Subcutaneous abdominal adipose tissue (tissue), 5 donors: ENCODE data around the gene EYS.

ENCODE experiments used
- H3K27ac ChIP-seq: one replicate; pipeline ENCODE4 v1.7.0; 2013; ENCODE audit warnings: low read depth, mild to moderate bottlenecking, inconsistent platforms, low read length, moderate library complexity
- H3K27me3 ChIP-seq, 5 donors: one replicate each; pipeline ENCODE4 v1.7.0; 2013; ENCODE audit warnings: low read length in 5 of 5, inconsistent platforms in 1 of 5; ENCODE audit not compliant: control insufficient read depth in 5 of 5, insufficient read depth in 4 of 5
- H3K36me3 ChIP-seq, 5 donors: one replicate each; pipeline ENCODE4 v1.7.0; 2013; ENCODE audit warnings: low read length in 5 of 5; ENCODE audit not compliant: control insufficient read depth in 5 of 5, insufficient read depth in 5 of 5
- H3K4me1 ChIP-seq, 5 donors: one replicate each; pipeline ENCODE4 v1.7.0; 2013; ENCODE audit warnings: low read length in 5 of 5, mild to moderate bottlenecking in 3 of 5, moderate library complexity in 1 of 5; ENCODE audit not compliant: control insufficient read depth in 5 of 5, insufficient read depth in 5 of 5
- H3K4me3 ChIP-seq, 5 donors: one replicate each; pipeline ENCODE4 v1.7.0; 2013; ENCODE audit warnings: low read length in 5 of 5, low read depth in 1 of 5
- H3K9ac ChIP-seq, 5 donors: one replicate each; pipeline ENCODE4 v1.7.0; 2013; ENCODE audit warnings: low read length in 5 of 5, mild to moderate bottlenecking in 4 of 5, moderate library complexity in 3 of 5
- H3K9me3 ChIP-seq, 5 donors: one replicate each; pipeline ENCODE4 v1.7.0; 2013; ENCODE audit warnings: low read length in 5 of 5; ENCODE audit not compliant: control insufficient read depth in 5 of 5
- donor health status: healthy.
- donor health status: healthy.
- donor health status: healthy.
- donor health status: healthy.
- donor health status: healthy.

EYS gene

DNA sequence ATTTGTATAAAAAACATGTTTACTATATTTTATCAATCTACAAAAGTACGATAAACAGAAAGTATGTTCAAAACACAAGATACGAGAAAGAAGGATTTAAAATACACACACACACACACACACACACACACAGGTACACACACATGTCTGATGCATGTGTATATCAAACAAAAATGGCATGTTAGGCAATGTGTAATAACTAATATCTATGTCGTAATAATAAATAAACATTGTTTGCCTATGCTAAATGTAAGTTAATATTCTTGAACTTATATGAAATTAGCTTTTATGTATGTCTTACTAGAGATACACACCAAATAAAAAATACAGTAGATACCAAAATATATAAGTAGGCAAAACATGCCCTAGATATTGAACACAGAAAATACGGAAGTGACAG lies 894.9 kb downstream of the EYS start:
- H3K27ac ChIP-seq: no peak overlapping the region
- no peaks in the 10 kb centered on the region for H3K4me1 ChIP-seq
- no peak overlapping the region for H3K9ac ChIP-seq
- H3K36me3 ChIP-seq: no peaks in the 10 kb centered on the region
- H3K27me3 ChIP-seq: no peaks in the 10 kb centered on the region
- no peak overlapping the region for H3K4me3 ChIP-seq
- H3K9me3 ChIP-seq: no peaks in the 10 kb centered on the region

DNA sequence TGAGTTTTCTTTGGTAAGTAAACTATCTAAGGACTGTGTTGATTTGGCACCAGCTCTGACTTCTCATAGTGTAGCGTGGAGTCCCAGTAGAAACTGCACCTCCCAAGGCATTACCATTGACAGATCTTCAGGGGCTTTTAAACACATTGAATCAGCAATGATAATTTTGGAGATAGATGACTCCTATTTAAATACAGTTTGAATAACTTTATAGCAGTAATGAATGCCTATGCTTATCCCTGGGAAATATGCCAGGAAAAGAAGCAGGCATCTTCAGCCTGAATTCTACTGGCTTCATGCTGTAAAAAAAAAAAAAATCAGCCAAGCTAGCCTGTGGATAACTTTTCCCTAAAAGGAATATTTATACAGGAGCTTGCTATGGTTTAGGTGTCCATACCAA lies 895.9 kb downstream of the EYS start:
- H3K27ac ChIP-seq: no peak overlapping the region
- H3K9me3 ChIP-seq: no peaks in the 10 kb centered on the region

DNA sequence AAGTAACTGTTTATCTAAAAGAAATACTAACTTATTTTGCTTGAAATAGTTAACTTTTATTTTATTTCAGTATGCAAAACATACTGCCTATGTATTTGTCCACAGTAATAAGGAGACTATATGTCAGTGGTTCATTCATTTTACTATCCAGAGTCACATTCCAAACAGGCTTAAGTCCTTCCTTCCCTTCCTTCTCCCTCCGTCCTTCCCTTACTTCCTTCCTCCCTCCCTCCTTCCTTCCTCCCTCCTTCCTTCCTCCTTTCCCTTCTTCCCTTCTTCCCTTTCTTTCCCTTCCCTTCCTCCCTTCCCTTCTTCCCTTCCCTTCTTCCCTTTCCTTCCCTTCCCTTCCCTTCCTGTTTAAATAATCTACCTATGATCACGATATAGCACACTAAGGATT lies 899.2 kb downstream of the EYS start:
- no peaks in the 10 kb centered on the region for H3K9me3 ChIP-seq
- H3K36me3 ChIP-seq: no peaks in the 10 kb centered on the region
- H3K9ac ChIP-seq: no peak overlapping the region
- H3K27me3 ChIP-seq: no peaks in the 10 kb centered on the region
- no peaks in the 10 kb centered on the region for H3K4me1 ChIP-seq
- H3K4me3 ChIP-seq: no peak overlapping the region
- no peak overlapping the region for H3K27ac ChIP-seq

More for the DNA sequence above, 895.9 kb downstream of the EYS start:
- Histone ChIP-seq H3K4me3 (no peak overlapping the region), H3K36me3 (no peaks in the 10 kb centered on the region), H3K4me1 (no peaks in the 10 kb centered on the region), H3K27me3 (no peaks in the 10 kb centered on the region), H3K9ac (no peak overlapping the region)

DNA sequence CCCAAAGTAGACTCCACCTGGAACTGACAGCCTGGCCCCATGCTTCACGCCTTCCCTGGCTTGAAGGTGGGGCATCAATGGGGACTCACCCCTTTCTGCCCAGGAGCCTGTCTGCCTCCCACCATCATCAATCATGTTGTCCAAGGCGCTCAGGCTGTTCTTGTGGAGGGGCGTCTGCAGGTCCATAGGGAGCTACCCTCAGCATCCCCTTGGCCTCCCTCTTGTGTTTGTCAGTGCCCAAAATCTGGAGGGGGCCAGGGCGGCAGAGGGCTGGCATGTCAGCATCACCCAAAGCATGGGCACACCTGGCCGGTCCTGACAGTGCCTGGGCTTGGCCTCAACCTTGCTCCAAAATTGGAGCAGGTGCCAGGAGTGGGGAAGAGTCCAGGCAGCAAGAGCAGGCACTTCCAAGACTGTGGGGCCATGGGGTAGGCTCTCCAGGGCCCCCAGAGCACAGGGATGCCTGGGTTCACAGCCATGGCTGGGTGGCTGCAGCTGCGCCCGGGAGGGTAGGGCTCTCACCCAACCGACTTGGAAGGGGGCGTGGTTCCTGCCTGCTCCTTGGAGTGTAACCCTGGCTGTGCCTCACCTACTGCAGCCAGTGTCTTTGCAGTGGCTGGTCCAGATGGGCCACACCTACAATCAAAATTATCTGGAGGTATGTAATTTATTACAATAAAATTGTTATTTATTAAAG lies 903.4 kb downstream of the EYS start:
- H3K4me3 ChIP-seq: no peak overlapping the region
- H3K4me1 ChIP-seq: no peaks in the 10 kb centered on the region
- H3K9ac ChIP-seq: no peak overlapping the region
- no peaks in the 10 kb centered on the region for H3K27me3 ChIP-seq
- no peak overlapping the region for H3K27ac ChIP-seq
- H3K9me3 ChIP-seq: no peaks in the 10 kb centered on the region
- no peaks in the 10 kb centered on the region for H3K36me3 ChIP-seq

DNA sequence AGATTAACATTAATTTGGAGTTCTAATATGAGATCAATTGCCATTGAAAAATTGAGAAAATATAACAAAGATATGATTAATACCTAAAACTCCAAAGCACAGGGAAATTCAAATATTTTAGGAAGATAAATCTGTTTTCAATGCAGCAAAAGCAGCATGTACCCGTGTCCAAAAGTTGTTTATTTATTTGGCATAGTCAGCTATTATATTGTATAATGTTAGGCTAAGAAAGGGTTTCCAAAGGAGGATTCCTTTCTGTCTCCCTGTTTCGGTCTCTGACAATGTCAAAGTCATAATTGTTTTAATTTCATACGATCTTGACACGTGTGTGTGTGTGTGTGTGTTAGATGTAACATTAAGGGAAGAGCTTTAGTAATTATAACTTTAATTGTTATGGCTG lies 914.5 kb downstream of the EYS start:
- Histone ChIP-seq H3K9ac (no peak overlapping the region), H3K36me3 (no peaks in the 10 kb centered on the region), H3K9me3 (no peaks in the 10 kb centered on the region)

DNA sequence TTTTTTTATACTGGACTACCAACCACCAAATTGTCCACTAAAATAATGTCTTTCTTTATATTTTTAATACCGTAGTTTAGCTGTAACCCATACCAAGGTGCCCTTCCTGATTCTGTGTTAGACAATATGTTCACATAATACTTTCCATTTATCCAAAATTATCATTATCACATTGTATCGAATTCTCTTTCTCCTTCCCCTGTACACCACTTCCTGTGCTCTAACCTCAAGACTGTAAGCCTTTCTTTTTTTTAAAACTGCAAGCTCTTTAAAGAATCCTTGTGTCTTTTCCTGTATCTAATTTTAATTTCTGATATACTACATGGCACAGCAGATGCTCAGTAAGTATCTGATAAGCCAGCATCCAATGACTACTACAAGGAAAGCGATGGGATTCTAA lies 917.5 kb downstream of the EYS start:
- H3K36me3 ChIP-seq: no peaks in the 10 kb centered on the region
- H3K27me3 ChIP-seq: no peaks in the 10 kb centered on the region
- no peak overlapping the region for H3K4me3 ChIP-seq
- H3K9me3 ChIP-seq: no peaks in the 10 kb centered on the region
- H3K27ac ChIP-seq: no peak overlapping the region
- H3K4me1 ChIP-seq: peaks cover 0 to 10% (median 0%) of the 10 kb centered on the region in 5 donors
- no peak overlapping the region for H3K9ac ChIP-seq

More for the DNA sequence above, 914.5 kb downstream of the EYS start:
- H3K27me3 ChIP-seq: no peaks in the 10 kb centered on the region
- H3K4me1 ChIP-seq: no peaks in the 10 kb centered on the region
- no peak overlapping the region for H3K4me3 ChIP-seq
- no peak overlapping the region for H3K27ac ChIP-seq

DNA sequence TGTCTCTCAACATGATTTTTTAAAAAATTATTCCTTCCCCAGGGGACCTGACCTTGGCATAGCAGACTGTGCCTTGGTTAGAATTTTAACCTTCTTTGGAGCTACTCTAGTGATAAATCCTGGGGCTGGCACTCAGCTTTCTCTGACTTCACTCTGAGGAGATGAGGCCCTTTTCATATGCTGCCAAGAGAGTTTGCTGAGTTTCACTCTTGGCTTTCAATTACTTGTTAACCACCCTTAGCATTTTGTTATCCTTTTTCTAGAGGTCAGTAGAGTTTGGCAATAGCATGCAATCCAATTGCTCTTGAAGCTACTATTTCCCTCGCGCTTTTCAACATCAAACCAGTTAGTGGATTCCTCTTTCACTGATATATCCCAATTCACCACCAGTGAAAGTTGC lies 920.3 kb downstream of the EYS start:
- no peaks in the 10 kb centered on the region for H3K27me3 ChIP-seq
- peaks cover 0 to 10% (median 0%) of the 10 kb centered on the region in 5 donors for H3K4me1 ChIP-seq
- no peak overlapping the region for H3K27ac ChIP-seq
- no peak overlapping the region for H3K4me3 ChIP-seq
- no peak overlapping the region for H3K9ac ChIP-seq
- H3K36me3 ChIP-seq: no peaks in the 10 kb centered on the region
- no peaks in the 10 kb centered on the region for H3K9me3 ChIP-seq

DNA sequence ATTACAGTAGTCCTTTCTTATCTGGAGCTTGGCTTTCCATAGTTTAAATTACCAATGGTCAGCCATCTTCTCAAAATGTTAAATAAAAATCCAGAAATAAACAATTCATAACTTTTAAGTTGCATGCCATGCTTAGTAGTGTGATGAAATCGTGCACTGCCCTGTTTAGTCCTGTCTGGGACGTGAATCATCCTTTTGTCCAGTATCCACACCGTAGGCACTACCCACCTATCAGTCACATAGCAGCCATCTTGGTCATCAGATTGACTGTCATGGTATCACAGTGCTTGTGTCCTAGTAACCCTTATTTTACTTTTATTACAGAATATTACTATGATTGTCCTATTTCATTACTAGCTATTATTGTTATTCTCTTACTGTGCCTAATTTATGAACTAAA lies 924.1 kb downstream of the EYS start:
- Histone ChIP-seq H3K4me1 (peaks cover 0 to 10% (median 0%) of the 10 kb centered on the region in 5 donors), H3K9ac (no peak overlapping the region), H3K9me3 (peaks cover 0 to 9% (median 7%) of the 10 kb centered on the region in 5 donors), H3K36me3 (no peaks in the 10 kb centered on the region), H3K4me3 (no peak overlapping the region), H3K27me3 (no peaks in the 10 kb centered on the region), H3K27ac (no peak overlapping the region)

DNA sequence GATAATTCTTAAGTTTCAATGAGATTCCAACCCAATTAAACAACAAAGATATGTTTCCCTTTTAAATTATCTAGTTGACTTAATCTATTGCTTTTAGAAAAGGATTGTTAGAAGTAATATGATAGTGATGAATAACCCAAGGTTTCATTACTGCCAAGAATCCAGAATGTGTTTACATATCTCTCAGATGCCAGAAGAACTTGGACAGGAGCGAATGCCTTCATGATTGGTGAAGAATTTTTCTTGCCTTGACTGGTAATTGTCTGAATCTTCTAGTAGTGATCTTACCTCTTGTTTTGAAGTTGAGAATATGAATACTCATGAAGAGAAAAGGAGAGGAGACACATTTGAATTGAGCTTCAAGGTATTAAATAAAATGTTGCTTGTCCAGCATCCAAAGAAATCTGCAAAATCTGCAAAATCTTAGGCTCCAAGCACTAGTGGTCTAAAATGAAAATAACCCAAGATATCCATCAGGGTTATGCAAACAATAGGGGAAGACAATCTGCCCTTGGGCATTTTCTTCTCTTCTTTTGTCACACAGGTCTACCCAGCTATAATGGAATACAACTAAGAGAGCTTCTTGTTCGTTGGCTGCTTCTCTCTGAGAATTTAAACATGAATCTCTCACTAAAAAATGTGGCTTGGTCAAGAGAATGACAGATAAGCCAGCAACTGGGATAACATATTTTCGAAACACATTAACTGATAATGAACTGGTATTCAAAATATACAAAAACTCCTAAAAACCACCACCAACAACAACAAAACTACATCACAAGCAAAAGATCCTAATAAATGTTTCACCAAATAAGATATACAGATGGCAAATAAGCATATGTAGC lies 928.9 kb downstream of the EYS start:
- H3K9ac ChIP-seq: no peak overlapping the region
- no peaks in the 10 kb centered on the region for H3K27me3 ChIP-seq
- peaks cover 2 to 13% (median 7%) of the 10 kb centered on the region in 5 donors for H3K9me3 ChIP-seq
- no peak overlapping the region for H3K4me3 ChIP-seq
- H3K36me3 ChIP-seq: no peaks in the 10 kb centered on the region
- H3K4me1 ChIP-seq: no peaks in the 10 kb centered on the region
- no peak overlapping the region for H3K27ac ChIP-seq

DNA sequence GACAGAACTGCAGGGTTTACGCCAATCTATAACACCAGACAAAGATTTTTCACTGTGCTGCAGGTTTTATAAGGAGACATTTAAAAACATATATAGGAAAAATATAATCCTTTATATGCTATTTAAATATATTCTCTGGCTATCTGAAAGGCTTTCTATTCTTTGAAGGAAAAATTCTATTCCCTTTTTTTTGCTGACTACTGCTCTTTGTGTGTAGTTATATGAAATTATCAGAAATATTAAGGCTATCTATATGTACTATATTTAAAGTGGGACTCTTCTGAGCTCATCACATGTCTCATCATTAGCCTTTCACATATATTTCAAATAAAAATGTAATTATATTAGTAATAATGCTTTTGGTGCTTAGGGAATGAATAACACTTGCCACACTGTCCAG lies 930.7 kb downstream of the EYS start:
- Histone ChIP-seq H3K4me1 (no peaks in the 10 kb centered on the region), H3K9ac (no peak overlapping the region), H3K9me3 (peaks cover 2 to 15% (median 7%) of the 10 kb centered on the region in 5 donors), H3K27me3 (no peaks in the 10 kb centered on the region), H3K4me3 (no peak overlapping the region), H3K27ac (no peak overlapping the region), H3K36me3 (no peaks in the 10 kb centered on the region)
